ENCODE results near the gene SLC6A17. TPM values are rescaled to one million over a fixed set of nuclear protein-coding genes. Genes with fewer than 3 reads are reported as not detected.

SLC6A17 gene
- total and polyA plus RNA-seq, 2 donors: under 0.01 to 0.30 TPM

GRCh38 chr1:110201157-110201825 is 51.0 kb downstream of the SLC6A17 start:
- H3K27me3 ChIP-seq (ENCODE audit: control insufficient read depth in 2 of 2, insufficient read depth in 1 of 2, low read length in 1 of 2): peaks cover 0 to 7% of the 10 kb centered on the region in 2 donors
- H3K9me3 ChIP-seq (ENCODE audit: control insufficient read depth in 2 of 2, insufficient read depth in 1 of 2, low read length in 1 of 2): no peaks in the 10 kb centered on the region
- WGBS: 94% methylated on average over 10 of the region's 10 CpGs
- H3K27ac ChIP-seq (ENCODE audit: low read depth in 1 of 2, low read length in 1 of 2): no peak overlapping the region
- peaks cover 0 to 12% of the 10 kb centered on the region in 2 donors for H3K4me1 ChIP-seq (ENCODE audit: control insufficient read depth in 2 of 2, insufficient read depth in 2 of 2, low read length in 2 of 2)
- no peaks in the 10 kb centered on the region for H3K36me3 ChIP-seq (ENCODE audit: control insufficient read depth in 2 of 2, insufficient read depth in 2 of 2, low read length in 1 of 2)
- no peak for DNase-seq (ENCODE audit: low read depth in 6 of 9, low spot score in 9 of 9)
- H3K4me3 ChIP-seq (ENCODE audit: low read length in 2 of 2): no peak overlapping the region

GRCh38 chr1:110203021-110203661 is 52.8 kb downstream of the SLC6A17 start:
- WGBS: 46% methylated on average over 6 of the region's 6 CpGs
- Histone ChIP-seq H3K36me3 (ENCODE audit: control insufficient read depth in 2 of 2, insufficient read depth in 2 of 2, low read length in 1 of 2) (no peaks in the 10 kb centered on the region), H3K4me1 (ENCODE audit: control insufficient read depth in 2 of 2, insufficient read depth in 2 of 2, low read length in 2 of 2) (peaks cover 0 to 20% of the 10 kb centered on the region in 2 donors), H3K27ac (ENCODE audit: low read depth in 1 of 2, low read length in 1 of 2) (peak overlapping the region; percentile 22 to 57), H3K27me3 (ENCODE audit: control insufficient read depth in 2 of 2, insufficient read depth in 1 of 2, low read length in 1 of 2) (peaks cover 0 to 7% of the 10 kb centered on the region in 2 donors), H3K4me3 (ENCODE audit: low read length in 2 of 2) (no peak overlapping the region), H3K9me3 (ENCODE audit: control insufficient read depth in 2 of 2, insufficient read depth in 1 of 2, low read length in 1 of 2) (no peaks in the 10 kb centered on the region)
- peak in 8 of 9 donors; percentile 61 to 90 (median 77) for DNase-seq (ENCODE audit: low read depth in 6 of 9, low spot score in 9 of 9)

GRCh38 chr1:110205156-110205555 is 54.9 kb downstream of the SLC6A17 start:
- Histone ChIP-seq H3K4me3 (ENCODE audit: low read length in 2 of 2) (no peak overlapping the region), H3K27ac (ENCODE audit: low read depth in 1 of 2, low read length in 1 of 2) (no peak overlapping the region), H3K27me3 (ENCODE audit: control insufficient read depth in 2 of 2, insufficient read depth in 1 of 2, low read length in 1 of 2) (peaks cover 0 to 9% of the 10 kb centered on the region in 2 donors), H3K9me3 (ENCODE audit: control insufficient read depth in 2 of 2, insufficient read depth in 1 of 2, low read length in 1 of 2) (no peaks in the 10 kb centered on the region), H3K36me3 (ENCODE audit: control insufficient read depth in 2 of 2, insufficient read depth in 2 of 2, low read length in 1 of 2) (no peaks in the 10 kb centered on the region), H3K4me1 (ENCODE audit: control insufficient read depth in 2 of 2, insufficient read depth in 2 of 2, low read length in 2 of 2) (peaks cover 6 to 30% of the 10 kb centered on the region in 2 donors)
- no peak for DNase-seq (ENCODE audit: low read depth in 6 of 9, low spot score in 9 of 9)
- 87% methylated on average over 4 of the region's 4 CpGs for WGBS

GRCh38 chr1:110205591-110206155 is 55.4 kb downstream of the SLC6A17 start:
- DNase-seq (ENCODE audit: low read depth in 6 of 9, low spot score in 9 of 9): no peak
- H3K4me3 ChIP-seq (ENCODE audit: low read length in 2 of 2): no peak overlapping the region
- H3K27me3 ChIP-seq (ENCODE audit: control insufficient read depth in 2 of 2, insufficient read depth in 1 of 2, low read length in 1 of 2): peaks cover 2 to 10% of the 10 kb centered on the region in 2 donors
- H3K9me3 ChIP-seq (ENCODE audit: control insufficient read depth in 2 of 2, insufficient read depth in 1 of 2, low read length in 1 of 2): no peaks in the 10 kb centered on the region
- no peak overlapping the region for H3K27ac ChIP-seq (ENCODE audit: low read depth in 1 of 2, low read length in 1 of 2)
- peaks cover 6 to 30% of the 10 kb centered on the region in 2 donors for H3K4me1 ChIP-seq (ENCODE audit: control insufficient read depth in 2 of 2, insufficient read depth in 2 of 2, low read length in 2 of 2)
- WGBS: 96% methylated on average over 6 of the region's 6 CpGs
- H3K36me3 ChIP-seq (ENCODE audit: control insufficient read depth in 2 of 2, insufficient read depth in 2 of 2, low read length in 1 of 2): no peaks in the 10 kb centered on the region

- Histone ChIP-seq H3K4me3 (ENCODE audit: low read length in 2 of 2) (no peak overlapping the region), H3K36me3 (ENCODE audit: control insufficient read depth in 2 of 2, insufficient read depth in 2 of 2, low read length in 1 of 2) (no peaks in the 10 kb centered on the region), H3K27me3 (ENCODE audit: control insufficient read depth in 2 of 2, insufficient read depth in 1 of 2, low read length in 1 of 2) (peaks cover 9 to 14% of the 10 kb centered on the region in 2 donors), H3K4me1 (ENCODE audit: control insufficient read depth in 2 of 2, insufficient read depth in 2 of 2, low read length in 2 of 2) (peaks cover 9 to 37% of the 10 kb centered on the region in 2 donors), H3K9me3 (ENCODE audit: control insufficient read depth in 2 of 2, insufficient read depth in 1 of 2, low read length in 1 of 2) (no peaks in the 10 kb centered on the region), H3K27ac (ENCODE audit: low read depth in 1 of 2, low read length in 1 of 2) (no peak overlapping the region)
- 94% methylated on average over 11 of the region's 11 CpGs for WGBS
- DNase-seq (ENCODE audit: low read depth in 6 of 9, low spot score in 9 of 9): no peak
Measured at GRCh38 chr1:110206261-110206920, 56.1 kb downstream of the SLC6A17 start.

- H3K27me3 ChIP-seq (ENCODE audit: control insufficient read depth in 2 of 2, insufficient read depth in 1 of 2, low read length in 1 of 2): peaks cover 16 to 27% of the 10 kb centered on the region in 2 donors
- peaks cover 13 to 49% of the 10 kb centered on the region in 2 donors for H3K4me1 ChIP-seq (ENCODE audit: control insufficient read depth in 2 of 2, insufficient read depth in 2 of 2, low read length in 2 of 2)
- no peaks in the 10 kb centered on the region for H3K36me3 ChIP-seq (ENCODE audit: control insufficient read depth in 2 of 2, insufficient read depth in 2 of 2, low read length in 1 of 2)
- 40% methylated on average over 5 of the region's 5 CpGs for WGBS
- no peak overlapping the region for H3K27ac ChIP-seq (ENCODE audit: low read depth in 1 of 2, low read length in 1 of 2)
- DNase-seq (ENCODE audit: low read depth in 6 of 9, low spot score in 9 of 9): peak in 8 of 9 donors; percentile 56 to 87 (median 73)
- H3K4me3 ChIP-seq (ENCODE audit: low read length in 2 of 2): no peak overlapping the region
- no peaks in the 10 kb centered on the region for H3K9me3 ChIP-seq (ENCODE audit: control insufficient read depth in 2 of 2, insufficient read depth in 1 of 2, low read length in 1 of 2)
Measured at GRCh38 chr1:110207831-110208230, 57.5 kb downstream of the SLC6A17 start.

- Histone ChIP-seq H3K4me3 (ENCODE audit: low read length in 2 of 2) (peak overlapping the region; percentile 65 to 75), H3K27ac (ENCODE audit: low read depth in 1 of 2, low read length in 1 of 2) (peak overlapping the region; percentile 57 to 96), H3K36me3 (ENCODE audit: control insufficient read depth in 2 of 2, insufficient read depth in 2 of 2, low read length in 1 of 2) (no peaks in the 10 kb centered on the region), H3K4me1 (ENCODE audit: control insufficient read depth in 2 of 2, insufficient read depth in 2 of 2, low read length in 2 of 2) (peaks cover 13 to 38% of the 10 kb centered on the region in 2 donors), H3K27me3 (ENCODE audit: control insufficient read depth in 2 of 2, insufficient read depth in 1 of 2, low read length in 1 of 2) (peaks cover 16 to 39% of the 10 kb centered on the region in 2 donors), H3K9me3 (ENCODE audit: control insufficient read depth in 2 of 2, insufficient read depth in 1 of 2, low read length in 1 of 2) (no peaks in the 10 kb centered on the region)
- 62% methylated on average over 7 of the region's 7 CpGs for WGBS
- peak in 2 of 9 donors; percentile 16 to 47 for DNase-seq (ENCODE audit: low read depth in 6 of 9, low spot score in 9 of 9)
Measured at GRCh38 chr1:110208916-110209645, 58.8 kb downstream of the SLC6A17 start.

- peak; percentile 54 to 91 (median 77) for DNase-seq (ENCODE audit: low read depth in 6 of 9, low spot score in 9 of 9)
- peak within 1 kb of the TSS; percentile 57 to 96 for H3K27ac ChIP-seq (ENCODE audit: low read depth in 1 of 2, low read length in 1 of 2)
Measured at GRCh38 chr1:110209715-110210603, 59.7 kb downstream of the SLC6A17 start, which contains the start of gene KCNC4. KCNC4 (plus strand) TSS chr1:110210314; CDS start chr1:110211500, 1,186 bp downstream.

More at GRCh38 chr1:110209715-110210603, 59.7 kb downstream of the SLC6A17 start, which contains the start of gene KCNC4:
- WGBS: 3% methylated on average over 103 of the region's 103 CpGs
- H3K9me3 ChIP-seq (ENCODE audit: control insufficient read depth in 2 of 2, insufficient read depth in 1 of 2, low read length in 1 of 2): no peaks in the 10 kb centered on the region
- H3K36me3 ChIP-seq (ENCODE audit: control insufficient read depth in 2 of 2, insufficient read depth in 2 of 2, low read length in 1 of 2): no peaks in the 10 kb centered on the region
- peaks cover 13 to 38% of the 10 kb centered on the region in 2 donors for H3K4me1 ChIP-seq (ENCODE audit: control insufficient read depth in 2 of 2, insufficient read depth in 2 of 2, low read length in 2 of 2)
- peaks cover 16 to 44% of the 10 kb centered on the region in 2 donors for H3K27me3 ChIP-seq (ENCODE audit: control insufficient read depth in 2 of 2, insufficient read depth in 1 of 2, low read length in 1 of 2)
- peak within 1 kb of the TSS; percentile 65 to 75 for H3K4me3 ChIP-seq (ENCODE audit: low read length in 2 of 2)

All from thymus (tissue), 11 donors.